IMR-90 (cell line): ENCODE measurements around the gene DISC1. TPM values are rescaled to one million over a fixed set of nuclear protein-coding genes. Genes with fewer than 3 reads are reported as not detected.

Experiments
- ATAC-seq: fragments of 200-7000 bp; cut with Tn5 transposase; 2 replicates; pipeline ENCODE4 v1.9.1; 2020; ENCODE audit warnings: low read depth, mild to moderate bottlenecking, moderate library complexity
- BruUV-seq: library from RNA; stranded (reverse); fragments of 400-500 nt; replicated peaks from 2 replicates; lab custom pipeline; 2021; lab: Mats Ljungman, UMichigan
- CTCF ChIA-PET: fragments of 300-600 bp; formaldehyde crosslinking; extraction: SDS; loops from one replicate; lab custom pipeline; 2021; ENCODE audit warnings: antibody characterized with exemption; lab: Yijun Ruan, JAX
- POLR2A ChIA-PET: fragments of 300-600 bp; sonication (Branson Sonifier 250); formaldehyde crosslinking; loops from one replicate; lab custom pipeline; 2022; ENCODE audit warnings: antibody characterized with exemption; ENCODE audit not compliant: unreplicated experiment; lab: Charles Lee
- DNase-seq: peaks from one replicate; pipeline ENCODE4 v3.0.0; 2013
- H2AFZ ChIP-seq: replicated peaks from 2 replicates; pipeline ENCODE3; 2013; ENCODE audit warnings: low read length, mild to moderate bottlenecking; ENCODE audit not compliant: poor library complexity
- H2AK5ac ChIP-seq: 2 replicates; pipeline ENCODE4 v1.6.1; 2013; ENCODE audit warnings: low read depth, low read length, inconsistent platforms
- H2AK9ac ChIP-seq: replicated peaks from 2 replicates; pipeline ENCODE3; 2013; ENCODE audit warnings: mild to moderate bottlenecking, low read depth, low read length, moderate library complexity; ENCODE audit not compliant: poor library complexity
- H2BK120ac ChIP-seq: 2 replicates; pipeline ENCODE4 v1.6.1; 2013; ENCODE audit warnings: low read depth, low read length, inconsistent platforms
- H2BK15ac ChIP-seq: 3 replicates; pipeline ENCODE4 v1.6.1; 2013; ENCODE audit warnings: low read depth, low read length, inconsistent platforms
- H2BK20ac ChIP-seq: 2 replicates; pipeline ENCODE4 v1.6.1; 2013; ENCODE audit warnings: low read depth, mild to moderate bottlenecking, inconsistent platforms, low read length, moderate library complexity
- H2BK5ac ChIP-seq: 2 replicates; pipeline ENCODE4 v1.6.1; 2013; ENCODE audit warnings: mild to moderate bottlenecking, low read depth, low read length, inconsistent platforms; ENCODE audit not compliant: poor library complexity, severe bottlenecking
- H3K14ac ChIP-seq: replicated peaks from 2 replicates; pipeline ENCODE4 v1.6.1; 2013; ENCODE audit warnings: low read depth, low read length, inconsistent platforms
- H3K18ac ChIP-seq: 2 replicates; pipeline ENCODE4 v1.6.1; 2013; ENCODE audit warnings: low read depth, low read length, control low read depth
- H3K23ac ChIP-seq: 2 replicates; pipeline ENCODE4 v1.6.1; 2013; ENCODE audit warnings: low read depth, low read length, inconsistent platforms
- H3K27ac ChIP-seq: 2 replicates; pipeline ENCODE4 v1.5.1; 2013; ENCODE audit warnings: mild to moderate bottlenecking, control low read depth, low read length; ENCODE audit not compliant: insufficient read depth
- H3K27me3 ChIP-seq: 2 replicates; pipeline ENCODE4 v1.6.1; 2013; ENCODE audit warnings: low read length; ENCODE audit not compliant: control insufficient read depth, insufficient read depth
- H3K36me3 ChIP-seq: 2 replicates; pipeline ENCODE4 v1.6.1; 2013; ENCODE audit warnings: low read length, mixed read lengths; ENCODE audit not compliant: control insufficient read depth, insufficient read depth
- H3K4ac ChIP-seq: 2 replicates; pipeline ENCODE4 v1.6.1; 2013; ENCODE audit warnings: low read depth, low read length, inconsistent platforms
- H3K4me1 ChIP-seq: 2 replicates; pipeline ENCODE4 v1.6.1; 2013; ENCODE audit warnings: low read length, mixed read lengths; ENCODE audit not compliant: control insufficient read depth, insufficient read depth
- H3K4me2 ChIP-seq: 2 replicates; pipeline ENCODE4 v1.6.1; 2013; ENCODE audit warnings: low read depth, mild to moderate bottlenecking, control low read depth, low read length, moderate library complexity
- H3K4me3 ChIP-seq: 2 replicates; pipeline ENCODE4 v1.5.1; 2013; ENCODE audit warnings: low read depth, mild to moderate bottlenecking, control low read depth, low read length, moderate library complexity; ENCODE audit not compliant: insufficient read depth
- H3K56ac ChIP-seq: 2 replicates; pipeline ENCODE4 v1.6.1; 2013; ENCODE audit warnings: low read length, inconsistent platforms; ENCODE audit not compliant: insufficient read depth; ENCODE audit errors: extremely low read depth
- H3K79me1 ChIP-seq, 2 experiments: 2 replicates each; pipeline ENCODE4 v1.6.1; 2013; ENCODE audit warnings: low read length in 2 of 2, inconsistent platforms in 1 of 2, low read depth in 1 of 2
- H3K9ac ChIP-seq: 2 replicates; pipeline ENCODE4 v1.6.1; 2013; ENCODE audit warnings: low read depth, low read length, control low read depth
- H3K9me1 ChIP-seq: 2 replicates; pipeline ENCODE4 v1.6.1; 2013; ENCODE audit warnings: low read length, inconsistent platforms; ENCODE audit not compliant: insufficient read depth
- H3K9me3 ChIP-seq: 2 replicates; pipeline ENCODE4 v1.6.1; 2013; ENCODE audit warnings: low read length; ENCODE audit not compliant: control insufficient read depth, insufficient read depth
- H4K20me1 ChIP-seq: 2 replicates; pipeline ENCODE4 v1.6.1; 2013; ENCODE audit warnings: low read length, inconsistent platforms; ENCODE audit not compliant: insufficient read depth
- H4K5ac ChIP-seq: 2 replicates; pipeline ENCODE4 v1.6.1; 2013; ENCODE audit warnings: mild to moderate bottlenecking, low read depth, low read length, control low read depth
- H4K8ac ChIP-seq, 2 experiments: 2 replicates each; pipeline ENCODE4 v1.6.1; 2013; ENCODE audit warnings: low read depth in 2 of 2, low read length in 2 of 2, control low read depth in 1 of 2, inconsistent platforms in 1 of 2
- H4K91ac ChIP-seq: 2 replicates; pipeline ENCODE4 v1.6.1; 2013; ENCODE audit warnings: low read depth, low read length, inconsistent platforms; ENCODE audit not compliant: insufficient read depth
- BHLHE40 ChIP-seq: fragments of 150-350 bp; IDR thresholded peaks from 2 replicates; pipeline ENCODE4 v1.6.1; 2016; ENCODE audit warnings: mild to moderate bottlenecking, low read depth, low read length
- CEBPB ChIP-seq: IDR thresholded peaks from 2 replicates; pipeline ENCODE4 v1.6.1; 2012; ENCODE audit warnings: low read depth, low read length, improper control_type of control experiment
- CHD1 ChIP-seq: IDR thresholded peaks from 2 replicates; pipeline ENCODE4 v1.6.1; 2012; ENCODE audit warnings: low read depth, low read length, improper control_type of control experiment
- CTCF ChIP-seq: conservative IDR thresholded peaks from 2 replicates; pipeline ENCODE4 v1.5.1; 2012; ENCODE audit warnings: mild to moderate bottlenecking, low read depth, low read length, improper control_type of control experiment
- ELK1 ChIP-seq: fragments of 150-350 bp; IDR thresholded peaks from 2 replicates; pipeline ENCODE4 v1.6.1; 2016; ENCODE audit warnings: low read depth, mild to moderate bottlenecking, low read length, moderate library complexity, borderline replicate concordance
- FOS ChIP-seq: fragments of 150-350 bp; IDR thresholded peaks from 2 replicates; pipeline ENCODE4 v1.6.1; 2016; ENCODE audit warnings: low read depth, low read length
- MAFK ChIP-seq: IDR thresholded peaks from 2 replicates; pipeline ENCODE4 v1.6.1; 2012; ENCODE audit warnings: low read depth, low read length, improper control_type of control experiment
- MAZ ChIP-seq: IDR thresholded peaks from 2 replicates; pipeline ENCODE4 v1.6.1; 2012; ENCODE audit warnings: low read depth, mild to moderate bottlenecking, low read length, improper control_type of control experiment, moderate library complexity, borderline replicate concordance
- MXI1 ChIP-seq: IDR thresholded peaks from 2 replicates; pipeline ENCODE4 v1.6.1; 2012; ENCODE audit warnings: low read depth, mild to moderate bottlenecking, low read length, moderate library complexity, borderline replicate concordance
- NFE2L2 ChIP-seq: fragments of 150-350 bp; IDR thresholded peaks from 2 replicates; pipeline ENCODE4 v1.6.1; 2016; ENCODE audit warnings: low read depth, mild to moderate bottlenecking, low read length
- POLR2A ChIP-seq: IDR thresholded peaks from 2 replicates; pipeline ENCODE4 v1.6.1; 2012; ENCODE audit warnings: mild to moderate bottlenecking, low read depth, low read length
- RAD21 ChIP-seq: IDR thresholded peaks from 2 replicates; pipeline ENCODE4 v1.6.1; 2012; ENCODE audit warnings: low read length, improper control_type of control experiment
- RCOR1 ChIP-seq: IDR thresholded peaks from 2 replicates; pipeline ENCODE4 v1.6.1; 2012; ENCODE audit warnings: mild to moderate bottlenecking, low read length, improper control_type of control experiment; ENCODE audit not compliant: insufficient replicate concordance
- RFX5 ChIP-seq: IDR thresholded peaks from 2 replicates; pipeline ENCODE4 v1.8.0; 2012; ENCODE audit warnings: low read depth, mild to moderate bottlenecking, low read length, moderate library complexity
- SMC3 ChIP-seq: fragments of 150-350 bp; IDR thresholded peaks from 2 replicates; pipeline ENCODE4 v1.6.1; 2016; ENCODE audit warnings: low read depth, mild to moderate bottlenecking, antibody characterized with exemption, low read length, moderate library complexity
- USF2 ChIP-seq: fragments of 150-350 bp; IDR thresholded peaks from 2 replicates; pipeline ENCODE4 v1.6.1; 2017; ENCODE audit warnings: mild to moderate bottlenecking, antibody characterized with exemption, low read length, low read depth
- WGBS, 2 experiments: methylation state at CpG; one replicate each; pipeline versions ENCODE4 v1.1.5 to v1.1.7; 2013; ENCODE audit warnings: missing lambda C conversion rate in 2 of 2; ENCODE audit not compliant: insufficient read length in 1 of 2; ENCODE audit errors: extremely low coverage in 2 of 2; 5-methylcytosine and 5-hydroxymethylcytosine counted together
- dilution Hi-C: fragments of 300-500 bp; cut with HindIII; formaldehyde crosslinking; loops from one replicate; pipeline ENCODE4 v1.14.3; 2018; ENCODE audit warnings: low sequenced_read_pairs; ENCODE audit not compliant: unreplicated experiment
- in situ Hi-C: fragments of 300-500 bp; cut with MboI; formaldehyde crosslinking; loops from 3 replicates; pipeline ENCODE4 v1.14.3; 2019; ENCODE audit warnings: low sequenced_read_pairs, inconsistent platforms, mixed read lengths
- intact Hi-C: fragments of 100-400 bp; cut with micrococcal nuclease; formaldehyde crosslinking; loops from 2 replicates; pipeline ENCODE4 v1.10.0; 2022
- polyA plus RNA-seq, 3 experiments: library from polyadenylated mRNA; depleted of rRNA; stranded (reverse); fragments of >200 nt; gene quantifications; 2 replicates each; pipeline ENCODE4 v1.2.3, GENCODE V29; 2012; ENCODE audit warnings: low replicate concordance in 1 of 3
- total RNA-seq: library from RNA; depleted of rRNA; stranded (reverse); fragments of >200 nt; gene quantifications from 2 replicates; pipeline ENCODE4 v1.2.3, GENCODE V29; 2012

Gene DISC1
- total and polyA plus RNA-seq, 2 of the 4 experiments (the other 2 are of a cell fraction), result 2.2 to 7.0 TPM

GRCh38 chr1:231926340-231926739 is 299.8 kb downstream of the DISC1 start:
- Histone ChIP-seq H3K14ac (no peak overlapping the region), H3K4ac (no peak overlapping the region), H3K4me1 (peaks cover 2% of the 10 kb centered on the region), H3K27ac (no peak overlapping the region), H2AFZ (no peak overlapping the region), H3K36me3 (no peaks in the 10 kb centered on the region), H3K9ac (no peak overlapping the region), H4K91ac (no peak overlapping the region), H3K4me3 (no peak overlapping the region), H3K56ac (no peak overlapping the region), H3K4me2 (no peak overlapping the region), H2AK5ac (no peak overlapping the region), H3K27me3 (no peaks in the 10 kb centered on the region), H2BK120ac (no peak overlapping the region), H2BK5ac (no peak overlapping the region), H3K79me1 (no peaks in the 10 kb centered on the region), H3K18ac (no peak overlapping the region), H4K8ac (no peak overlapping the region), H3K9me1 (peaks cover 8% of the 10 kb centered on the region; the same call in 1 of the 2 replicates), H2BK15ac (no peak overlapping the region), H3K9me3 (no peaks in the 10 kb centered on the region), H4K20me1 (no peaks in the 10 kb centered on the region), H4K5ac (no peak overlapping the region), H2AK9ac (no peak overlapping the region), H3K23ac (no peak overlapping the region), H2BK20ac (no peak overlapping the region; the same call in 1 of the 2 replicates)
- no CpG with 5 or more reads among the region's 1 CpG for WGBS, 2 experiments
- no peak for ATAC-seq
- in situ Hi-C loops (no loop called here), intact Hi-C loops (no loop called here), dilution Hi-C loops (no loop called here)
- ChIA-PET CTCF (no interaction called here), POLR2A (no interaction called here)
- no TSS peak for BruUV-seq
- no peak for DNase-seq
- no peak for TF ChIP-seq RCOR1
- TF ChIP-seq RFX5, result no peak
- no peak for TF ChIP-seq ELK1
- no peak for TF ChIP-seq CHD1
- no peak for TF ChIP-seq RAD21
- no peak for TF ChIP-seq NFE2L2
- TF ChIP-seq MAZ, result no peak
- TF ChIP-seq MXI1, result no peak
- no peak for TF ChIP-seq POLR2A
- no peak for TF ChIP-seq CTCF
- no peak for TF ChIP-seq SMC3
- TF ChIP-seq MAFK, result no peak
- no peak for TF ChIP-seq CEBPB
- no peak for TF ChIP-seq BHLHE40
- no peak for TF ChIP-seq FOS
- no peak for TF ChIP-seq USF2
